Stimulated activated CD4-positive, alpha-beta T cell treated with anti-CD3 and anti-CD28 coated beads, Interleukin-1b, Interleukin-23, amount 100 ng/mL, for 24 hours (primary cell): ENCODE results near the gene GRAMD4.

Experiments used
- DNase-seq, 4 experiments: peaks; one replicate each; pipeline ENCODE4 v3.0.0-alpha.2; 2020; ENCODE audit warnings: low read depth in 4 of 4, low spot score in 1 of 4

The GRAMD4 gene

DNA sequence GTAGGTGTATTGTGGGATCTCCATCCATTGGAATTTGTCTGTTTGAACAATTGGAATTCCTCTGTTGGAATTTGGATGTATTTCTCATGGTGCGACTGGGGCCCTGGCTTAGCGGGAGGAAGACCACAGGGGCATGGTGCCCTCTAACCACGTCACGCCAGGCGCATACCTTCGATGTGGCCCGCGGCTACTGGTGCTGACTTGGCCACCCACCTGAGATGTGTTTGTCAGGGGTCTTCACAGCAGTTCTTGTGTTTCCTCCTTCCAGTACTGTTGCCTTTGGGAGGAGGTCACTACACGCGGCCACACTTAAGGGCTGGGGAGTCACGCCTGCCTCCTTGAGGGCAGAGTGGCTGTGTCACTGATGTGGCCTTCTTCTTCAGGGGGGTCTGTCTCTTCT is 36.6 kb upstream of the GRAMD4 start:
- DNase-seq: no peak

GRCh38 chr22:46584081-46584921 is 35.9 kb upstream of the GRAMD4 start:
- no peak for DNase-seq

DNA sequence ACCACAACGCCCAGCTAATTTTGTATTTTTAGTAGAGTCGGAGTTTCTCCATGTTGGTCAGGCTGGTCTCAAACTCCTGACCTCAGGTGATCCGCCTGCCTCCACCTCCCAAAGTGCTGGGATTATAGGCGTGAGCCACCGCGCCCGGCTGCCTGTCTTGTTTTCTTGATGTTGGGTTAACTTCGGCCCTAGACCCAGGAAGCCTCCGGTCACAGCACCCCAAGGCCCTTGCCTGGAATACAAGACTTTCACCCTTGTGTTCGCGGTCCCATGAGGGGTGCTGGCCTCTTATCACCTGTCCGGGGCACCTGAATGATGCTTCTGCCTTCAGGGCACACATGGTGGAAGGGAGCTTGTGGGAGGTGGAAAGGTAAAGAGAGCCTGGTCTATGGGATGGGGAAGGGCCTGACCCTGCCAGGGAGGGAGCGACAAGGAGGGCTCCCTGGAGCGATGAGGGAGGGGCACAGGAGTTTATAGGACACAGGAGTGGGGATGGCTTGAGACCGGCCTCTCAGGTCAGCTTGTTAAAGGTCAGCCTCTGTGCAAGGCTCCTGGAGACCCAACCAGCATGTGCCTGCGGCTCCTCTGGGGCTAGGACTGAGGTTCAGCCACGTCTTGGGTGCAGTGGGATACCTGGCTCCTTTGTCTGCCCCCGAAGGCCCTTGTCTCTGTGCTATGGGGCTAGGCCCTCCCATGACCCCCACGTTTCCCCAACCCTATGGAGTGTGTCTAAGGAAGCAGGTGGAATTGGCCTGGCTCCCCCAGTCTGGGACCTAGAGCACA is 34.7 kb upstream of the GRAMD4 start:
- no peak for DNase-seq

DNA sequence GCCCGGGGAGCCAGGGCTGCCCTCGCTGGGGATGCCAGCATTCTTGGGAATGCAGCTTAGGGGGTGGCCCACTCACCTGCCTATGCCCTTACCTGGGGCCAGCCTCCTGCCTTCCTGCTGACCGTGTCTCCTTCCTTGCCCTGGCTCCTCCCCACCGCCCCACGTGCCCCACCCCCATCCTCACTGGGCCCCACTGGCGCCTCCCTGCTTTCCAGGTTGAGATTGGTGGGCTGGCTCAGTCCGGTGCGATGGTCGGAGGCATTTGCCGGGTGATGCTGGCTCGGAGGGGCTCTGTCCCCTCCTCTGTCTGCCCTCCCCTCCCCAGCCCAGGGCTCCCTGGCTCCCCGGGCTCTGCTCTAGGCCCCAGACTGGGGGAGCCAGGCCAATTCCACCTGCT is 34.1 kb upstream of the GRAMD4 start:
- DNase-seq: no peak

DNA sequence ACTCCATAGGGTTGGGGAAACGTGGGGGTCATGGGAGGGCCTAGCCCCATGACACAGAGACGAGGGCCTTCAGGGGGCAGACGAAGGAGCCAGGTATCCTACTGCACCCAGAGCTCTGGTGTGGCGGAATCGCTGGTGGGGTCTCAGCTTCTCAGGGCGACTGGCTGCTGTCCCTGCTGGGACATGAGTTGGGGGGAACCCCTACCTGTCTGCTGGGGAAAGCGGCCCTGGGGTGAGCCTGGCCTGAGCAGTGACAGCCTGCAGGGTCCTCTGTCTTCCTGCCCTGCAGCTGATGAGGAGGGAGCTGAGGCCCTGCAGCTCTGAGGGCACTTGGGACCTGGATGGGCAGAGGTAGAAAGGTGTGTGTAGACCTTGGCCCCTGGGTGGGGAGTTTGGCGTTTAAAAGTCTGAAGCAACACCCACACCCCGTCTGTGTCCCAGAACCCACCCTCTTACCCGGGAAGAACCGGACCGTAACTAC is 33.6 kb upstream of the GRAMD4 start:
- DNase-seq: no peak

DNA sequence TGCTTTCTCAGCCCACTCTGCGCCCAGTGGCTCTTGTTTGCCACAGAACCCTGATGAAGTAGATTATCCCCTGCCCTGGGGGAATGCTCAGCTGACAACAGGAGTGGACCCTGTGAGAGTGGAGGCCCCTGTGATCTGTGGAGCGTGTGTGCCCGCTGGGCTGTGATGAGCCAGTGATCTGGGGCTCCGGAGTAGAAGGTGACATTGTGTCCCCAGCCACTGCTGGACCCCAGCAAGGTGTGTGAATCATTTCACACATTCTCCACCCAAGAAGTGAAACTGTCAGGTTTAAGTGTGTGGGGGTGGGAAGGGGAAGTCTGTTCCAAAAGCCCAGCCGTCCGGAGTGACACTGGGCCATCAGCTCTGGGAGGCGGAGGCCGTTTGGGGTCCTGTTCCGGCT is 33.1 kb upstream of the GRAMD4 start:
- no peak for DNase-seq

- DNase-seq: no peak
These were observed 32.5 kb upstream of the GRAMD4 start for GRCh38 chr22:46587492-46588278.

DNA sequence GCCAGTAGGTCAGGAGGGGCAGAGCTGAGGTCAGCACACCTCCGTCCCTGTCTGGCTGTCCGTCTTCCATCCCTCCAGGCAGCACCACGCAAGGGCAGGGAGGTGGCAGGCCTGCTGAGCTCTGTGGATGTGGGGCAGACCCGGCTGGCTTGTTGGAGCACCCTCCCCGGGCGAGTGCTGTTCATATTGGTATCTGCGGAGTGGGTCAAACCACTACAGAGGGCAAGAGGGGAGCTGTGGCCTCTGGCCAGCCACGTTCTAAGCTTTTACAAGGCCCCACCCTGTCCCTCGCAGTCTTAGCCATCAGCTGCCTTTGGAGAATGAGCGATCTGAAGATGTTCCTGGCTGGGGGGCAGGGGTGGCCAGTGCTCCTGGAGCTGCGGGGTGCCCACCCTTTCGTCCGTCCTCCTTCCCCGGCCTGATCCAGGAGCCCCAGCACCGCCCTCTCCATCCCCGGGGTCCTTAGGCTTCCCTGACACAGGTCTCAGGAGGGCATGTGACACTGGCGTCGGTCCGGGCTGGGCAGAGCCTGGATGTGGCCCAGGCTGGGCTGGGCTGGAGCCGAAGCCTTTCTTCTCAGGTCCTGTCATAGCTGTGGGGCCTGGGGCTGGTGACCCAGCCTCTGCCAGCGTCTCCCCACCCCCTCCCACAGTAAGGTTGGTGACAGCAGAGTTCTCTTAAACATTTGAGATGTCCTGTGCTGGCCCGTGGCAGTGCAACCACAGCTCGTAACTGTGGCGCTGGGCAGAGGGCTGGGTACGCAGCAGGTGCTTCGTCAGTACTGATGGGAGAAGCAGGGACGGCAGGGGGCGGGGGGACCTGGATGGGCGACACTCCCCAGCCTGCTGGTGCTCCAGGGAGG is 31.7 kb upstream of the GRAMD4 start:
- no peak for DNase-seq

GRCh38 chr22:46589141-46589748 is 30.9 kb upstream of the GRAMD4 start:
- no peak for DNase-seq

DNA sequence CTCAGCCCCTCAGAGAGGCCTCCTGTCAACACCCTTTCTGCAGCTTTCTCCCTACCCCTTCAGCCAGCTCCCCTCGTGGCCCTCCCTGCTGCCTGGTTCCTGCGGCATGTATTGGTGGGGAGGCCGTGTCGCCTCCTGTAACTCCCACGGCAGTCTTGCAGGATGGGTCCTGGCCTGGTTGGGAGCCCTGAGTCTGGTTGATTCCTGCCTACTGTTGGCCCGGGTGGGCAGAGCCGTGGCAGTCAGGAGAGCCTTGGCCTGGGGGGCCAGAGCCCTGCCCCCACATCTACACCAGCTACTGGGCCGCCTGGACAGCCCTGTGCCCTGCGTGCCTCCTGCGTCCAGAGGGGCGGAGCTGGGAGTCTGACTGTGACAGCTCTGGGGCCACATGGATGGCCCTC is 30.3 kb upstream of the GRAMD4 start:
- DNase-seq: no peak

DNA sequence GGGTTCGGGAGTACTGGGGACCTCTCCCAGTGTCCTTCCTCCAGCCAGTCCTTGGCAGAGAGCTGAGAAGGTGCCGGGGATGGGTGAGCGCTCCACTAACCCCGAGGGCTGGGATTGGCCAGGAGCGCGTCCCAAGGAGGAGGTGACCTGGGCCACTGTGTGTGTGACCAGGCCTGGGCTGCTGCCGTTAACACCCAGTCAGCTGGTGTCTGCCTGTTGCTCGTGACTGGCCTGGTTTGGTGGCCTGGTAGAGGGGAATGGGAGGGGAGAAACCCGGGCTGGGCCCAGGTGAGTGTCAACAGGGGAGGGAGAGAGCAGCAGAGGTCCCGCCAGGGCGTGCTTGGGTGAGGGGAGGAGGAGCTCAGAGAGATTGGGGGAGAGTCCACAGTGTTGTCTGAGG is 29.9 kb upstream of the GRAMD4 start:
- DNase-seq: no peak

- no peak for DNase-seq
These were observed 28.3 kb upstream of the GRAMD4 start for GRCh38 chr22:46591930-46592329.

- DNase-seq: peak in 1 of 4 experiments; percentile 47
These were observed 27.8 kb upstream of the GRAMD4 start for GRCh38 chr22:46592390-46592872.

GRCh38 chr22:46593211-46593681 is 26.9 kb upstream of the GRAMD4 start:
- no peak for DNase-seq

DNA sequence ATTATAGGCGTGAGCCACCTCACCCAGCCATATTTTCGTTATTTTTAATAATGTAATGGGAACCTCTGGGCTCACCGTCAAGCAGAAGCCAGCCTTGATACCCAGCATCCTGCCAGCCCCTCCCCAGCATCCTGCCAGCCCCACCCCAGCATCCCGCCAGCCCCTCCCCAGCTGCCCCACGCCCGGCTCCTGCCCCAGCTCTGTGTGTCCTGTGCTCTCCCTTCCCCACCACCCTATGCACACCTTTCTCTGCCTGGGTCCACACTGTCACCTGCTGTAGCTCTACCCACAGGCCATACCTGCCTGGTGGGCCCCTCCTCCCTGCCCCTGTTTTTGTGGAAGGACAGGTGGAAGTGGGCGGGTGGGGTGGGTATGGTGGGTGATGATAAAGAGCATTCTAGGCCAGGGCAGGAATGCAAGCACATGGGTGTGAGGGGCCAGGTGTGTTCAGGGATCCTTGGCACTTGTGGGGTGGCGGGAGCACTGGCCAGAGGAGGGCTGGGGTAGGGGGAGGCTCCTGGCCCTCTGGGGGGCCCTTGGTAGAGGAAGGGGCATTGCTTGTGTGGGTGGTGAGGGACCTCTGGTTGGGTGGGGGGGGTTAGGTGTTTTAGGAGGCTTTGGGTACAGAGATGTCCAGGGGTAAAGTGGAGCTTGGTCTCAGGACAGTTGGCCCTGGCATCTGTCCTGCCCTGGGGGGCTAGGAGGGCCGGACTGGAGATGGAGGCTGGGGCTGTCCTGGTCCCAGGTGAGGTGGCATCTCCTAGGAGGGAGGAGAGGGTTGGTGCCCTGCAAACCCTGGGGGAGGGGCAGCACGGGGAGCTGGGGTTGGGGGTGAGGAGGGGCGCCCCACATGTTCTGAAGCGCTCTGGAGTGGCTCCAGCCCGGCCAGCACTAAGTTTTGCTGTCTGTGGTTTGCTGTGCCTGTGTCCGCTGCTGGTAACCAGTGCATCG is 25.9 kb upstream of the GRAMD4 start:
- no peak for DNase-seq

GRCh38 chr22:46594947-46595298 is 25.3 kb upstream of the GRAMD4 start:
- DNase-seq: no peak

DNA sequence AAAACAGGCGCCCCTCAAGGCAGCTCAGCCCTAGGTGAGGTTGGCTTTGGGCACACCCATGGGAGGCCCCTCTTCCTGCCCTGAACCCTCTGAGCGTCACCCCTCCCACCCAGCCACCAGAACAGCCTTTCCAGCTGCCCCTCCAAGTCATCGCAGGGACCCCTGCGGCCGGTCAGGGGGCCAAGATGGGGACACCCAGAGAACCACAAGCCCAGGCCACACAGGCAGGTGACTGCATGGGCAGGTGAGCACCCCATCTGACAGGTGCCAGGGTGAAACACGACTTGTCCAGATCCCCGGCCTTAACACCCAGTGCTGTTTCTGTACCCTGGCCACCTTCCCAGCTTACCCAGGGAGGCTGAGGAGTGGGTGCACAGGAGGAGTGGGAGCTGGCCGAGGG is 24.6 kb upstream of the GRAMD4 start:
- DNase-seq: no peak

DNA sequence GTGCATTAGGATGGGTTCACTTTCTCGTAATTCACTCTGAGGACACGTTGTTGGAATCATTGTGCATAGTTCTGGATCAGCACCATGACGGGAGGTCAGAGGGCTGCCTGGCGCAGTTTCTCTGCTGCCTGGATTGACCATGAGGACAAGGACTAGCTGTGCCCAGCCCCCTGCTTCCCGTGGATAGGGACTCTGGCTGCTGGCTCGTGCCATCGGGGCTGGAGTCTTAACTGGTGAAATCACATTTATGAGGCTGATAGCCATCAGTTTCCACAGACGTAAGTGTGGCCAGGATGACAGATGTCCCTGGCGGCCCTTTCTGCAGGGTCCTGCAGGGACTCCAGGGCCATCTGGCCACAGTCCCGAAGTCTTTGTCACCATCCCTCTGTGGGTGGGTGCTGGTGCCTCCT is 24.1 kb upstream of the GRAMD4 start:
- no peak for DNase-seq

- DNase-seq: no peak
These were observed 23.4 kb upstream of the GRAMD4 start for GRCh38 chr22:46596819-46597218.
